Cardiac ventricle fibroblast (primary cell): ENCODE results near the gene NUP133. TPM values are rescaled to one million over a fixed set of nuclear protein-coding genes. Genes with fewer than 3 reads are reported as not detected.

ENCODE experiments used
- total RNA-seq: library from RNA; depleted of rRNA; stranded (reverse); fragments of >200 nt; gene quantifications from 2 replicates; pipeline ENCODE4 v1.2.3, GENCODE V29; 2015

The NUP133 gene
- total RNA-seq, result 20.3 and 28.3 TPM in 2 replicates

GRCh38 chr1:229507951-229508822 is at the start of gene NUP133:
TSS of gene NUP133 (minus strand) at chr1:229508341. CDS start at chr1:229508249, 92 bp downstream.

GRCh38 chr1:229434005-229434640 is 74.0 kb downstream of the NUP133 start, which contains the start of gene ACTA1:
TSS of gene ACTA1 (minus strand) at chr1:229434094. CDS start at chr1:229433115, 979 bp downstream.

Other genes with a start within 250 kb of the NUP133 start
- gene RAB4A, start 237.2 kb downstream of the NUP133 start, total RNA-seq, result 29.1 and 30.9 TPM in 2 replicates
- gene CCSAP, start 165.3 kb downstream of the NUP133 start, total RNA-seq, result 2.5 and 3.2 TPM in 2 replicates
- not detected in 2 replicates for gene ACTA1, start 74.2 kb downstream of the NUP133 start, total RNA-seq
- gene ABCB10, start 50.4 kb upstream of the NUP133 start, total RNA-seq, result 7.2 and 12.1 TPM in 2 replicates
- gene TAF5L, start 117.8 kb upstream of the NUP133 start, total RNA-seq, result 7.7 and 7.9 TPM in 2 replicates
- gene URB2, start 117.9 kb upstream of the NUP133 start, total RNA-seq, result 4.5 and 5.9 TPM in 2 replicates